Neural crest cell (in vitro differentiated cells): ENCODE results near the gene TNNT3. TPM values are rescaled to one million over a fixed set of nuclear protein-coding genes. Genes with fewer than 3 reads are reported as not detected.

ENCODE experiments used
- DNase-seq: peaks from one replicate; pipeline ENCODE4 v3.0.0; 2021; ENCODE audit warnings: low read depth, mixed read lengths, low spot score
- H3K27ac Mint-ChIP-seq: one replicate; pipeline ENCODE4 v1.8.0; 2021; ENCODE audit warnings: mild to moderate bottlenecking, mixed read lengths; ENCODE audit not compliant: unreplicated experiment
- H3K27me3 Mint-ChIP-seq: 2 replicates; pipeline ENCODE4 v1.8.0; 2021; ENCODE audit warnings: low read depth, mild to moderate bottlenecking, mixed read lengths
- H3K36me3 Mint-ChIP-seq: 2 replicates; pipeline ENCODE4 v1.8.0; 2021; ENCODE audit warnings: low read depth, mild to moderate bottlenecking, mixed read lengths
- H3K4me1 Mint-ChIP-seq: 2 replicates; pipeline ENCODE4 v1.8.0; 2021; ENCODE audit warnings: mixed read lengths
- H3K4me3 Mint-ChIP-seq: one replicate; pipeline ENCODE4 v1.8.0; 2021; ENCODE audit warnings: mild to moderate bottlenecking, mixed read lengths
- H3K9me3 Mint-ChIP-seq: 2 replicates; pipeline ENCODE4 v1.8.0; 2021; ENCODE audit warnings: mixed read lengths
- CTCF ChIP-seq: fragments of 200-600 bp; sonication (generic); conservative IDR thresholded peaks from 2 replicates; pipeline ENCODE4 v1.5.0; 2021; ENCODE audit warnings: antibody characterized with exemption, mild to moderate bottlenecking
- total RNA-seq: library from RNA; stranded (reverse); gene quantifications from 2 replicates; pipeline ENCODE4 v1.2.1, GENCODE V29; 2021

Gene TNNT3
- total RNA-seq, 1 donor from 2014 or later = not detected

GRCh38 chr11:1893581-1894359 lies 25.7 kb upstream of the TNNT3 start:
- H3K4me3 Mint-ChIP-seq = no peak overlapping the region
- no peak for TF ChIP-seq CTCF
- no peaks in the 10 kb centered on the region for H3K27me3 Mint-ChIP-seq
- no peaks in the 10 kb centered on the region for H3K36me3 Mint-ChIP-seq
- H3K27ac Mint-ChIP-seq = no peak overlapping the region
- H3K4me1 Mint-ChIP-seq = no peaks in the 10 kb centered on the region
- DNase-seq = no peak
- peaks cover 3% of the 10 kb centered on the region for H3K9me3 Mint-ChIP-seq

- Mint-ChIP-seq H3K27me3 (no peaks in the 10 kb centered on the region), H3K9me3 (peaks cover 3% of the 10 kb centered on the region), H3K27ac (no peak overlapping the region), H3K4me1 (no peaks in the 10 kb centered on the region), H3K4me3 (no peak overlapping the region), H3K36me3 (no peaks in the 10 kb centered on the region)
- no peak for DNase-seq
- TF ChIP-seq CTCF = no peak
These were observed 24.7 kb upstream of the TNNT3 start for GRCh38 chr11:1894759-1895158.

- no peak for TF ChIP-seq CTCF
- Mint-ChIP-seq H3K9me3 (peaks cover 3% of the 10 kb centered on the region), H3K36me3 (no peaks in the 10 kb centered on the region), H3K27ac (no peak overlapping the region), H3K4me1 (no peaks in the 10 kb centered on the region), H3K27me3 (peaks cover 1% of the 10 kb centered on the region), H3K4me3 (no peak overlapping the region)
- DNase-seq = no peak
These were observed 23.0 kb upstream of the TNNT3 start for GRCh38 chr11:1896468-1896867.

- no peak overlapping the region for H3K27ac Mint-ChIP-seq
- no peak overlapping the region for H3K4me3 Mint-ChIP-seq
- TF ChIP-seq CTCF = no peak
- no peak for DNase-seq
- H3K9me3 Mint-ChIP-seq = peaks cover 3% of the 10 kb centered on the region
- no peaks in the 10 kb centered on the region for H3K4me1 Mint-ChIP-seq
- peaks cover 2% of the 10 kb centered on the region for H3K27me3 Mint-ChIP-seq
- no peaks in the 10 kb centered on the region for H3K36me3 Mint-ChIP-seq
These were observed 22.6 kb upstream of the TNNT3 start for GRCh38 chr11:1896923-1897322.

- H3K36me3 Mint-ChIP-seq = no peaks in the 10 kb centered on the region
- no peak for DNase-seq
- no peaks in the 10 kb centered on the region for H3K9me3 Mint-ChIP-seq
- no peak for TF ChIP-seq CTCF
- no peak overlapping the region for H3K4me3 Mint-ChIP-seq
- no peaks in the 10 kb centered on the region for H3K4me1 Mint-ChIP-seq
- H3K27ac Mint-ChIP-seq = no peak overlapping the region
- peaks cover 2% of the 10 kb centered on the region for H3K27me3 Mint-ChIP-seq
These were observed 20.4 kb upstream of the TNNT3 start for GRCh38 chr11:1899090-1899489.
